DND-41 (cell line): Measurements from ENCODE around the gene PFDN2.

Experiments used
- EZH2 ChIP-seq: IDR thresholded peaks from 3 replicates; pipeline ENCODE4 v1.6.1; 2012; ENCODE audit warnings: borderline replicate concordance, low read depth, mild to moderate bottlenecking, moderate library complexity, low read length, inconsistent platforms; ENCODE audit not compliant: severe bottlenecking
- TF ChIP-seq, protein P1 (sequence below): IDR thresholded peaks from 2 replicates; pipeline ENCODE4 v1.5.1; 2012; ENCODE audit warnings: borderline replicate concordance, low read length, moderate library complexity, mild to moderate bottlenecking; ENCODE audit not compliant: poor library complexity, severe bottlenecking; ENCODE audit errors: extremely low read depth

GRCh38 chr1:161122967-161123366 is 5.1 kb upstream of the PFDN2 start:
- TF ChIP-seq, protein P1, sequence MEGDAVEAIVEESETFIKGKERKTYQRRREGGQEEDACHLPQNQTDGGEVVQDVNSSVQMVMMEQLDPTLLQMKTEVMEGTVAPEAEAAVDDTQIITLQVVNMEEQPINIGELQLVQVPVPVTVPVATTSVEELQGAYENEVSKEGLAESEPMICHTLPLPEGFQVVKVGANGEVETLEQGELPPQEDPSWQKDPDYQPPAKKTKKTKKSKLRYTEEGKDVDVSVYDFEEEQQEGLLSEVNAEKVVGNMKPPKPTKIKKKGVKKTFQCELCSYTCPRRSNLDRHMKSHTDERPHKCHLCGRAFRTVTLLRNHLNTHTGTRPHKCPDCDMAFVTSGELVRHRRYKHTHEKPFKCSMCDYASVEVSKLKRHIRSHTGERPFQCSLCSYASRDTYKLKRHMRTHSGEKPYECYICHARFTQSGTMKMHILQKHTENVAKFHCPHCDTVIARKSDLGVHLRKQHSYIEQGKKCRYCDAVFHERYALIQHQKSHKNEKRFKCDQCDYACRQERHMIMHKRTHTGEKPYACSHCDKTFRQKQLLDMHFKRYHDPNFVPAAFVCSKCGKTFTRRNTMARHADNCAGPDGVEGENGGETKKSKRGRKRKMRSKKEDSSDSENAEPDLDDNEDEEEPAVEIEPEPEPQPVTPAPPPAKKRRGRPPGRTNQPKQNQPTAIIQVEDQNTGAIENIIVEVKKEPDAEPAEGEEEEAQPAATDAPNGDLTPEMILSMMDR, result no peak
- TF ChIP-seq EZH2, result no peak
